8988T (cell line): Measurements from ENCODE around the gene WHRN.

ENCODE experiments used
- DNase-seq: peaks from one replicate; pipeline ENCODE4 v3.0.0; 2011

The WHRN gene

DNA sequence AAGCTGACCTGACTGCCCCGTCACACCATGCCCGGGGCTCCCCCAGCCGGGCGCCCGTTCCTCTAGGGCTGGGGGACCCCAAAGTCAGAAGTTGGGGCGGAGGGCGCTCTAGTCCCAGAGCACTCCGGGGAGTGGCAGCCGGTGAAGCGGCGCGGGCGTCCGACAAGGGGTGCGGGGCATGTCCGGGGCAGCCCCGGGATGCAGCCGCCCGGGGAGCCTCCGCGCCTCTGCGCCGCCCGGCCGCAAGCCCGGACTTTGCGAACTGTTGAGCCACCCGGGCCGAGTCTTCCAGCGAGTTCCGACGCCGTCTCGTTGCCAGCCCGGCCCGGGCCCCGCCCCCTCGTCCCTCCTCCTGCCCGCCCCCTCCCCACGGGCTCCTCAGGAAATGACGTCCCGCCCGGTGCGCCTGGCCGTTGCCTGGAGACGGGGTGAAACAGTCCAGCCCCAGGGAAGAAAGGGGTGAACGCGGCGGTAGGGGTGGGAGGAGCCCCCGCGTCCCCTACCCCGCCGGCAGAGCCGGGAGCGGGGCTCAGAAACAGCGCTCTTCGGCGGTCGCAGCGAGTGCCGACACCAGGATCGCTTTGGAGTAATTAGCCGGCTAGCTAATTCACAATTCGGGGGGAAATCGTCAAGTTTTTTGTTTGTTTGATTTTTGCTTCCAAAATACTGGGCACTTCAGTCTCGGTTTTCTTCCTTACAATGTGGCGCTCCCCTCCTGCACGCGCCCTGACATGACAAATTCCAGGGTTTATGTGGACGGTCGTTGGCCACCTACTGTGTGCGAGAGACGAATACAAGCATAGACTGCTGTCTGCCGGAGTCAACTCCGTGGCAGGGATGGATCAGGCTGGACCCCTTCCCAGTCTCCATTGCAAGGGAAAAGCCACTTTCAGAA lies at the start of gene WHRN:
Gene WHRN, minus strand, starts transcription at position 287 of the 895 bp plus-strand sequence. CDS start 672 bp downstream, outside the sequence.
- peak; percentile 96 for DNase-seq

DNA sequence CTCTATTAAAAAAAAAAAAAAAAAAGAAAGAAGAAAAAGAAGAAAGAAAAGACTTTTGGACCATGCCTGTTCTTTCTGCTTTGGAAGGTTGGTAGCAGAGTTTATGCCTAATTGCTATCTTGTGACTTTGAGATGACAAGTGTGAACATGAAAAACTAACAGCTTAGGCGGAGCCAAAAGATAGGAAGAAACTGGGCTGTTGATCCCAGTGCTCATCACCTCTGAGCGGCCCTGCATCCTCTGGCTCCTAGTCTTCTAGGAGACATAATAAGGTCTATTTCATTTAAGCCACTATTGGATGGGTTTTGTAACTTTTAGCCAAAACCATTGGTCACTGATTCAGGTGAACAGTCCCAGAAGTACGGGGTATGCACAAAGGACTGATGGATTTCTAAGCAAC lies 47.9 kb upstream of the WHRN start:
- no peak for DNase-seq

DNA sequence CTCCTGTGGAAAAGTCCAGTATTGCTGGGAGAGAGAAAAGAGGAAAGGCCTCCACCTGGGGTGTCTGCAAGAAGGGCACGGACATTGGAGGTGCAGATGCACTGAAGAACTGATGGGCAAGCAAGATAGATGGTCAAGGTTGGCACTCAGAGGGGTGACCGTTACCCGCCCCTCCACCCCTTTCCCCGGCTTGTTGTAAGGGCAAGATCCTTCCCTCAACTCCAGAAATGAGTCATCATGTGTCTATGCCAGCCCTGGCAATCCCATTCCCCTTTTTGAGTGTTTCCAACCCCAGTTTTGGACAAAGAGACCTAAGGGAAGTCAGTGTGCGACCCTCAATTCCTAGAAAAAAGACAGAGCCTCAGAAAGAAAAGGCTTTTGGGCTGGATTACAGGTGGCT lies 47.4 kb upstream of the WHRN start:
- DNase-seq, result no peak

DNA sequence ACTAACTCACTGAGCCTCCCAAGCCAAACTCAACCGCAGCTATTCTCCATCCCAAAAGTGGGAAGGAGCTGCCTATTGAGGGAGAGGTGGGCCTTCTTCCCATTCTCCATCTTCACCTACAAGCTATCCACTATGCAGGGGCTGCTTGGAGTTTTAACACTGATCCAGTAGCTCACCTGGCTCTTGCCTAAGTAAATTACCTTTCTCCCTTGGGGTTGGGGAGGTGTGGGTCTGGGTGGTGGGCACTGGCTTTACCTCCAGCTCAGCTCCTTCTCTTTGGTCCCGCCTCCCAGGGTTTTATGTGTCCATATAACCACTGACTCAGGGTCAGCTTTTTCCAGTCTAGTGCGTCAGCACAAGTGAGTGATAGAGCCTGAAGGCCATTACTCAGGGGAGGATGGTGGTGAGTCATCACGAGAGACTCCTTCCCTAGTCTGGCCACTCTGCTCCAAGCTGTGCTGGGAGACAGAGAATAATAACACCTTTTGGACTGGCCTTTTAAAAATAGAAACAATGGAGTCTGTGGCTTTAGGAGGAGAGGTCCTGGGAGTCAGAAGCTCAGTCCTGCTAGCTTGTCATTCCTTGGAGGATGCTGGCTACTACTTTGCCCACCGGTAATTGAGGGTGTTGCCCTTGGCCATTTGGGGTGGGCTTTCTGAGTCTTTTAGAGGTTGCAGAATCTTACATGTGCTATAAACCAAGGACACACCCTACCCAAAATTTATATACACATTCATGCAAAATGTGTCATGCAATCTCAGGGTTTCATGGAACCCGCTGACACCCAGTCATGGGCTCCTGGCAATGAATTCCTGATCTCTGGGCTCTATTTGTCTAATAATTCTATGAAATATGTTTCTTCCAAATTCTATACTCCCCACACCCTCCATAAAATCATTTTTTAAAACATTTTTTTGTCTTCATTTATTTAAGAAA lies 46.7 kb upstream of the WHRN start:
- DNase-seq, result peak; percentile 66

DNA sequence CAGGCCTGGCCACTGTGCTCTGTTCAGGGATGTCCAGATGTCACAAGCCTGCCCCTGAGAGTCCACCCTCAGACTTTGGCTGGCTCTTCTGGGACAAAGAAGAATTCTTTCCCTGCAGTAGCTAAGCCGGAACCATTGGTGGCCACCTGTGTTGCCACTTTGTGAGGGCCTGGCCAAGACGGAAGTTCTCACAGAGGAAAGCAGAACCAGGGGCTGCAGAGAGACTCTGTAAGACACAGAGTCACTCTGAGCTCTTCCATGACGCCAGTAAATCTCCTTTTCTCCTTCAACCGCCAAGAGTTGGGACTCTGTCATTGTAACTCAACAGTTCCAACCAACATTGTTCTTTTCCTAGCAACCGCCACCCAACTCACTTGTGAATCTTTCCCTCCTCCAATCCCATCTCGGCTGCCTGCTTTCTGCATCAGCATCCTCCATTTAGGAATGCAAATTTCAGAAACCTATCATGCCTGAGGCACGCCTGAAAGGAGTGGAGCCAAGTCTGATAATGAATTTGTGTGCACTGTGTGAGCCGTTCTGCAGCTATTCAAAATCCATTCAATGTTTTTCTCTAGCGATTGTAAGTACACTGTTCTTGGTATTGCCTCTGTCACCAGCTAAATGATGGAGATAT lies 44.5 kb upstream of the WHRN start:
- no peak for DNase-seq

DNA sequence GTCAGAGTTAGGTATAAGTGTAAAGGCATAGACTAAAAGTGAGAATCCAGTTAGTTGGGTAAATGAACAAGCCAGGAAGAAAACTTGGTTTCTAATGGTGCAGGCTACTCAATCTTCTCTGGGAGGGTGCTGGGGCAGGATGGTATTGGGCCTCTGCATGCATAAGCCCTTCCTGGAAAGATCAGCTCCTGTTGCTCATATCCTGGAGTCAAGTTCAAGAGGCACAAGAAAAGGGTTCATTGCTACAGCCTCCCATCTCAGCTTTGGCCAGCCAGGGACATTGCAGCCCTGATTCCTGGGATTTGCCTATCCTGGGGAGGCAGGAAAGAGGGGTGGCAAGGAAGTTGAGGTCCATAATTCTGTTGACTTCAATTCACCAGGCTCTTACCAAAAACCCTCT lies 41.6 kb upstream of the WHRN start:
- no peak for DNase-seq

DNA sequence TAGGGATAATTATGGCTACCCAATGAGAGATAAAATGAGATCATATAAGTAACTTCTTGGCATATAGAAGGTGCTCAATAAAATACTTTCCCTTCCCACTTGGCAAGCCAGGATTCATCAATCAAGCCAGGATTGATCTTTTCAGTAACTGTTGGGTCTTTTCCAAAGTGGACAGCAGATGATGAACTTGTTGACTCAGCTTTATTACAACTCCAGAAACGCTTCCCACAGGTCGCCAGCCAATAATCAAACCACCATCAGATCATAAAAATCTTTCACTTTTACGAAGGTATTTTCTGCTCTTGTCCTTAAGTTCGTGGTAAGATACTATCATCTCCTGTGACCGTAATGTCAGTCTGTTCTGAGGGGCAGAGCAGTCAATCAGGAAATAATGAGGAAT lies 39.8 kb upstream of the WHRN start:
- no peak for DNase-seq

DNA sequence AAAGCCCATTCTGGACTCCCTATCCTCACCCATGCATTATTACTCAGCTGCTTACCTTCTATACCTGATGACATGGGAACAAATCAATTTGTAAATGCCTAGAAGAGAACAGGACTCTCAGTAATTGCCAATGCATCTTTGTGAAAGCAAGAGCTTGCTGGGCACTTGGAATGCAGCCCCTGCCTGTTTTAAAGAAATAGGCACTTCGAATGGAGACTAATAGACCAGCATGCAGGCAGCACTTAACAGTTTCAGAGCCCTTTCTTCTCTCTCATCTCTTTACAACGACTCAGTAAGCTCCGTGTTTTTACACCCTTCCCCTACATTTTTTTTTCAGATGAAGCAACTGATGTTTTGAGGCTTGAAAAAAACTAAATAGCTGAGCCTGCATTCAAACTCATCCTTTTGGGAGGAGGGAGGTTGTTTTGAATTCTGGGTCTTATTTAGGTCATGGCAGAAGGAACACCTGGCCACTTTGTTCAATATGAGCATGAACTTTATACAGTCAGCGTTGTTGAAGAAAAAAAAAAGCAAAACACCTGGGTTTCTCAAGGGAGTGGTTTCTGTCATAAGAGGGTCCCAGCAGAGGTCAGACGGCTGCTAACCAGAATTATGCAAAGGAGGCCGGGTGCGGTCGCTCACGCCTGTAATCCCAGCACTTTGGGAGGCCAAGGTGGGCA lies 34.6 kb upstream of the WHRN start:
- DNase-seq, result no peak

DNA sequence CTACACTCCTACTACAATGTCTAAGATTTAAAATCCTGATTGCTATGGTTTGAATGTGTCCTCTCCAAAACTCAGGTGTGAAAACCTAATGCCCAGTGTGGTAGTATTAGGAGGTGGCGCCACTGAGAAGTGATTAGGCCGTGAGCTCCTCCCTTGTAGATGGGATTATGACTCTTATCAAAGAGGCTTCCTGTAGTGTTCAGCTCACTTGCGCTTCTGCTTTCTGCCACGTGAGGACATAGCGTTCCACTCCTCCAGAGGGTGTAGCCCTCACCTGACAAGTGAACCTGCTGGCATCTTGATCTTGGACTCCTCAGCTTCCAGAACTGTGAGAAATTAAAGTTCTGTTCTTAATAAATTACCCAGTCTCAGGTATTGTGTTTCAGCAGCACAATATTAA lies 33.0 kb upstream of the WHRN start:
- no peak for DNase-seq

DNA sequence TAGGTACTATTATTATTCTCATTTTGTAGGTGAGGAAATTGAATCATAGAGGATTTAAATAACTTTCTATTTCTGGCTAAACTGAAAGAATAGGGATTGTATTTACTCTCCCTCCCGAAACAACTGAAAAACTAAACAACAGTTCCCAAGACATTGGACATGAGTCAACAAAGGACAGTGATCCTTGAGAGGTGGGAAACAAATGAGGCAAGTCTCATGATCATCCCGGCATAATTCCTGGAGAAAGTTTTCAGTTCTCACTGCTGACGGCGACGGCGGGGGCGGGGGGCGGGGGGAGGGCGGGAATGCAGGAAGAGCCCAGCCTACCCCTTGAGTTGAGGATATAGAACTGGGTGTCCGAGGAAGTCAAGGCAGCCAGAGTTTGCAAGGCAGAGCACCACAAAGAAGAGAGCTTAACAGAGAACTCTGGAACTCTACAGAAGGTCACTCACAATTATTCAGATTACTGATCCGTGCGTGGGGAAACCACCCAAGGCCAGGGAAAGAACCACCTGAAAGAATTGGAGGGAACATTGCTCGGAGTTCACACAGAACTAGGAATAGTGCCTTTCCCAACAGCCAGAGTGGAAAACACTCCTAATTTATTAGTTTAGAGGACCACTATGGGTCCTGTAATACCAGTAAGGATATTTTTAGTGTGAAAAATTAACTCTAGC lies 27.4 kb upstream of the WHRN start:
- DNase-seq, result no peak

DNA sequence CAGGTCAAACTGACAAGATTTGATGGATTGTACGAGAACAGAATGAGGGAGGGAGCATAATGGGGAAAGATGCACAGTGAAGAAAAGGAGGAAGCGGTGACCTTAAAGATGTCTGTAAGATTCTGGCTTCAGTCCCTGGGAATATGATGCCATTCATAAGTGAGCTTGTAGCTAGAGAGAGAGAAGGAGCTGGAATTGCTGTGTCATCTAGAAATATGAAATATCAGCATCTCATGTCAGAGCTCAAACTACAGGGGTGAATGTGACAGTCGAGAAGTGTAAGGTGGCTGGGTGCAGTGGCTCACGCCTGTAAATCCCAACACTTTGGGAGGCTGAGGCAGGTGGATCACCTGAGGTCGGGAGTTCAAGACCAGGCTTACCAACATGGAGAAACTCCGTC lies 24.0 kb upstream of the WHRN start:
- no peak for DNase-seq

DNA sequence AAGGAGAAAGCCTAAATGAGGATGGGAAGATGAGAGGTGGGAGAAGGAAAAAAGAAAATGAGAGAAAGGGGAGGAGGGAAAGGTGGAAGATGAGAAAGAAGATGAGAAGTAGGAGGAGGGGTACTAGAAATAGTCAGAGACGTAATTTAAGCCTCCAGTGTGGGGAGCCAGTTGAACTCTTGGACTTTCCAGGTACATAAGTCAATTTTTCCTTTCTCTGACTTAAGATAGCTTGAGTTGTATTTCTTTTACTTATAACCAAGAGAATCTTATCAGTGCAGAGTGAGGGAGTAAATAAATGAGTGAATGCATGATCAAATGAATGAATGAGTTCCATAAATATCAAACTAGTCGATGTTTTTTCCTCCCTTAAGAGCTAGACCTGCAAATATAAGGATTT lies 21.5 kb upstream of the WHRN start:
- no peak for DNase-seq

DNA sequence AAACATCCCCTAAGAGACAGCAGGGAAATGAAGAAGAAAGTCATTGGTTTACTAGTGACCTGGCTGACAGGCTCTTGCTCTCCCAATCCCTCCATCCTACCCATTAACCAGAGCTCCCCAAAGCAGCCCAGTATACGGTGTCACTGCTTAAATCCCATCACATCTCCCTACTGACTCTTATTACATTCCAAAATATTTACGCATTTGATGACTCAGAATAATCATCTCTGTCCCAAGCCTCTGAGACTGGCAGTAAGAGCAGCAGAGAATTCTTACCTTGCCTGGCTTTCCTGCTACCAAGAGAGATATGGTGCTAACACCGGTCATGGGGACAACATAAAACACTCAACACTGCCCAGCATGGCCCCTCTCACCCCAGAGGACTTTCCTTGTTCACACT lies 20.2 kb upstream of the WHRN start:
- no peak for DNase-seq

DNA sequence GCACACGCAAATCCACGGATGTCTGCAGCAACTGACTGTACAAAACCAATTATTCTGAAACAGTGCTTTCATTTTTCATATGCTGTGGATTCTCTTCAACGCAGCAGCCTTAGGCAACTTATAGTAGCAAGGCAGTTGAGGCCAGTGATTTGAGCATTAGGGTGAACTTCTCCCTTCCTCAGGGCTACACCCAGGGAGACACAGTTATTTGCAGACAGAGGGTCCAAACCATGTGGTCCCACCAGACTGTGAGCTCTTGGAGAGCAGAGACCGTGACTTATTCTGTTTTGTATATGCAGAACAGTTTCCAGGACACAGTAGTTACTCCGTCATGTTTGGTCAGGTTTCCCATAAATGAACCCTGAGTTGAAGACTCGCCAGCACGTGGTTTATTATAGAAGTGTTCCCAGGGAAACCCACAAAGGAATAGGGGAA lies 19.0 kb upstream of the WHRN start:
- DNase-seq, result no peak

DNA sequence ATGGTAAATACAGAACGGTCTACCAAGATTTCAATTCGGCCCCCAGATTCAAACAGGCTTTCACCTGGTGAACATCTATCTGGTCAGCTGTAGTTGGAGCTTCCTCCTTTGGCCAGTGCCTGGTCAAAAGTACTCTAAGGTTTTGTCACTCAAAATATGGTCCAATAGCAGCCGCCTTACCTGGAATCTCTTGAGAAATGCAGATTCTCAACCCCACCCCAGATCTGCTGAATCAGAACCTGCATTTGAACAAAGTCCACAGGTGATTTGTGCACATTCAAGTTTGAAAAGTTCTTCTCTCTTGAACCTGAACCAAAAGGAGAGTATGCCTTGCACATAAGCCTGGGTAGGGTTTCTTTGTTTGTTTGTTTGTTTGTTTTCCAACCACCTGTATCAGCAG lies 17.6 kb upstream of the WHRN start:
- DNase-seq, result no peak

DNA sequence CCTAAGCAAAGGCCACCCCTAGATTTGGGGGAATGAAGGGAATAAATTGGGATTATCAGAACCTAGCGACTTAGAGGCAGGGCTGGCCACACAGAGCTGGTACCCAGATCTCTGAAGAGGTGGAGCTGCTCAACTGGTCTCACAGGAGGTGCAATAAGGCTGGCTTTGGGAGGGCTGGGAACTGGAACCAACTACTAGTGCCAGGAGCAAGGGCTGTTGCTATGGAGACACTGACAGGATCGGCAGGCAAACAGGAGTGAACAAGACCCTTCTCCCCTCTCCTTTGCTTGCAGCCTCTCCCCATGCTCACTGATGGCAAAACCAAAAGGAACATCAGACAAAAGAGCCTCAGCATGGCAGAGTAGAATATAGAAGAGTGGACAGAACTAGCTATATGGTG lies 17.0 kb upstream of the WHRN start:
- DNase-seq, result no peak

DNA sequence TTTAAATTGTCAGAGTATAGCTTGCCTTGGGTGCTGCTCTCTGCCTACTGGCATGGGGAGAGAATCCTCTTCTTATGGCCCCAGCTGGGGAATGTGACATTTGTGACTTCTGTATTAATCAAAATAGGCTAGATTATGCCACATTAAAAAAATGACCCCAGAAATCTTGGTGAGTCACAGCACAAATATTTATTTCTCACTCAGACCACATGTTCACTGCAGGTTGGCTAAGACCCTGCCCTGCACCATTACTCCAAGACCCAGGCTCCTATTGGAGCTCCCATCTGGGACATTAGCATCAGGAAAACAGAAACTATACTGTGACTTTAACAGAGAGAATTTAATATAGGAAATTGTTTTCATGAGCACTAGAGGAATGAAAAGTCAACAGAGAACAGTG lies 16.6 kb upstream of the WHRN start:
- DNase-seq, result no peak

DNA sequence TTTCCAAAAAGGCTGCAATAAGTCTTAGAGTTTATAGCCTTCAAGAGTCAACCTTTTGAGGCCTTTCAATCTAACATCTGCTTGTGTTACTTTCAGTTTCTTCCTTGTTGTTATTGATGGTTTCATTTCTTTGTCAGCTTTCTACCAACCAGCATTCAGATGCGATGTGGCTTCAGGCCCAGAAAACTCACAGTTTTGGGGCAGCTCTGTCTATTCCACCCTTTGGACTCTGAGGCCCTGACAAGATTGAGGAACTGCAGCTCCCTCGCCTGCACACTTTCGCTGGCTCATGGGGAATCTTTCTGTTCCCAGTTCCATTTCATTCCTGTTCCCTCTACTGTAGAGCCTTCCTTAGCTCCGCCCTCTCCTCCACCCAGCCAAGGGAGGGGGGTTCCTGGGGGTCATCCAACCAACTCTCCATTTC lies 13.3 kb upstream of the WHRN start:
- no peak for DNase-seq

DNA sequence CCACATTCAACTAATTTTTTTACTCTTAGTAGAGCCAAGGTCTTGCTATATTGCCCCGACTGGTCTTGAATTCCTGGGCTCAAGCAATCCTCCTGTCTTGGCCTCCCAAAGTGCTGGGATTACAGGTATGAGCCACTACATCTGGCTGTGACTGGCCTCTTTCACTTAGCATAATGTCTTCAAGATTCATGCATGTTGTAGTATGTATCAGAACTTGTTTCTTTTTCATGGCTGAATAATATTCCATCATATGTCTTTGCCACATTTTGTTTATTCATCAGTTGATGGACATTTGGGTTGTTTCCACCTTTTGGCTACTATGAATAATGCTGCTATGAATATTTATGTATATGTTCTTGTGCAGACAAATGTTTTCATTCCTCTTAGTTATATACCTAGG lies 12.8 kb upstream of the WHRN start:
- no peak for DNase-seq

DNA sequence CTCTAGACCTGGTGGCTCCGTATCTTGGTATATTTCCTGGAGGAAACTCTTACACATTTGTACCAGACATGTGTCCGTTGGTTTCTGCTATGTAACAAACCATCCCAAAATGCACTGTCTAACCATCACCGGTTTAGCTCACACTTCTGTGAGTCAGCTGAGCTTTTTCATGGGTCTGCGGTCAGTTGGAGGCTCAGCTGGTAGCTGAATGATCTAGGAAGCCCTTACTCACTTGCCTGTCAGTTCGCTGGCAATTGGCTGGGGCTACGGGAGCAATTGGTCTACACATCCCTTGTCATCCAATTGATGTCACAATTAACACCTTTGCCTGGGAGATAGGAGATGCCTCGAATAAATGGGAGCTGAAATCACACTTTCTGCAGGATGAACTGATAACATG lies 11.6 kb upstream of the WHRN start:
- no peak for DNase-seq

DNA sequence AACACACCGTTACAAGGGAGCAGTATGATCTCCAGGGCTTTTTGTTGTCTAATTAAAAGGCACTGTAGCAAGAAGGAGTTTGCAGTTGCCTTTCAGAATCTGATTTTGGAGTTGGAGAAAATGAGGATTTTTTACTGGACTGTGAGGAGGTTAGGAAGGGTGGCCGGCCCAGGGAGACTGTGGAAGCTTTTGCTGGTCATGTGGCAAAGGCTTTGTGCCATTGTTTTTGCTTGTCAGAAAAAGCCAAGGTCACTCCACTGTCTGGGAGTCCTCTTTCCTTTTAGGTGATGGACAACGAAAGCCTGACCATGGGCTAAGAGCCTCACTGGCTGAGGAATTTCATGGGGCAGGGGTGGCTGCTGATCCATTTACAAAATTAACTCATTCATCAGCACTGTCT lies 10.3 kb upstream of the WHRN start:
- no peak for DNase-seq

DNA sequence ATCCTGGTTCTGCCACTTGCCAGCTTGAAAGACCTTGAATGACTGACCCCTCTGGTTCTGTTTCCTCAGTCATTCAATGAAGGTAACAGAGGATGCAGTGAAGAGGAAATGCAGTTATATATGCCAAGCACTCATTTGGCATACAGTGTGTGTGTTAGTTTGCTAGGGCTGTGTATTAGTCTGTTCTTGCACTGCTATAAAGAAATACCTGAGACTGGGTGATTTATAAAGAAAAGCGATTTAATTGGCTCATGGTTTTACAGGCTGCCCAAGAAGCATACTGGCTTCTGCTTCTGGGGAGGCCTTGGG lies 8.6 kb upstream of the WHRN start:
- DNase-seq, result no peak
